GM18511 (cell line): ENCODE results near the gene PDGFD.
A peak's percentile ranks its signal among the peaks of the same experiment; 100 is the strongest.

Experiments used
- ATAC-seq: cut with Tn5 transposase; IDR thresholded peaks from one replicate; pipeline ENCODE4 v1.9.1; 2021; ENCODE audit warnings: mild to moderate bottlenecking, moderate library complexity; ENCODE audit not compliant: unreplicated experiment

Gene PDGFD

GRCh38 chr11:103927535-103927934 is 236.4 kb downstream of the PDGFD start:
- no peak for ATAC-seq

GRCh38 chr11:103926990-103927389 is 237.0 kb downstream of the PDGFD start:
- no peak for ATAC-seq

GRCh38 chr11:103924166-103925013 is 239.6 kb downstream of the PDGFD start:
- ATAC-seq, result no peak

- ATAC-seq, result peak; percentile 36
These were observed 240.5 kb downstream of the PDGFD start for GRCh38 chr11:103923451-103923931.

GRCh38 chr11:103920933-103921332 is 243.0 kb downstream of the PDGFD start:
- ATAC-seq, result no peak

- peak; percentile 70 for ATAC-seq
These were observed 243.5 kb downstream of the PDGFD start for GRCh38 chr11:103920449-103920848.

- ATAC-seq, result no peak
These were observed 253.2 kb downstream of the PDGFD start for GRCh38 chr11:103910721-103911120.

- no peak for ATAC-seq
These were observed 256.1 kb downstream of the PDGFD start for GRCh38 chr11:103907548-103908455.

- ATAC-seq, result no peak
These were observed 256.8 kb downstream of the PDGFD start for GRCh38 chr11:103907136-103907535.

GRCh38 chr11:103906291-103906867 is 257.6 kb downstream of the PDGFD start:
- no peak for ATAC-seq

- ATAC-seq, result peak; percentile 84
These were observed 259.7 kb downstream of the PDGFD start for GRCh38 chr11:103904324-103904667.

GRCh38 chr11:103903621-103904323 is 260.2 kb downstream of the PDGFD start:
- ATAC-seq, result peak; percentile 88

- no peak for ATAC-seq
These were observed 261.0 kb downstream of the PDGFD start for GRCh38 chr11:103902994-103903393.

GRCh38 chr11:103901656-103902055 is 262.3 kb downstream of the PDGFD start:
- no peak for ATAC-seq

GRCh38 chr11:103898577-103899336 is 265.2 kb downstream of the PDGFD start:
- ATAC-seq, result peak; percentile 66

- peak; percentile 61 for ATAC-seq
These were observed 265.9 kb downstream of the PDGFD start for GRCh38 chr11:103898065-103898464.

GRCh38 chr11:103897160-103897936 is 266.6 kb downstream of the PDGFD start:
- peak; percentile 24 for ATAC-seq

- no peak for ATAC-seq
These were observed 268.8 kb downstream of the PDGFD start for GRCh38 chr11:103895106-103895505.

- ATAC-seq, result no peak
These were observed 269.3 kb downstream of the PDGFD start for GRCh38 chr11:103894673-103895072.
